ENCODE measurements around the gene DIAPH2. TPM values are rescaled to one million over a fixed set of nuclear protein-coding genes. Genes with fewer than 3 reads are reported as not detected.
"Not testable (repeated sequence)": the region's sequence is repeated elsewhere in the genome, so short reads cannot be mapped to it uniquely, and the experiment has no call there.

DIAPH2 gene
- polyA plus RNA-seq, 4 donors: 7.3 to 11.8 (median 9.4) TPM

- no peak for DNase-seq (ENCODE audit: low read depth in 4 of 4, low spot score in 3 of 4)
These were observed 122.7 kb downstream of the DIAPH2 start for GRCh38 chrX:96807318-96807717.

GRCh38 chrX:96820935-96821334, 136.3 kb downstream of the DIAPH2 start:
- no peak for DNase-seq (ENCODE audit: low read depth in 4 of 4, low spot score in 3 of 4)

DNA sequence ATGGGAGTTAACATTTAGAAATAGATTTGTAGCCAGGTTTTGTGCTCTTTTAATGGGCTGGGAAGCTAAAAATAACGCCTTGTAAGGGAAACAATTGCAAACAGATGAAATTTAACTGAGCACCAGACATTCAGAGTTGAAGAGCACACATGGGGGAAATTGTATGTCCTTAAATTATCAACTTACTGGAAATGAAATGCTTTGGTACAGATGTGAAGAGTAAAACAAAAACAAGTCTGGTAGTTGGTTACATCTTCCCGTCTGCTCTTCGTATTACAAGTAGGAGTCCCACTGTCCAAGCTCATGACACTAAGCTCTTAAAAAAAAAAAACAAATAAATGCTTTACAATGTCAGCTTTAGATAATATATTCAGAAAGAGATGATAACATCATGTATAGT, 139.5 kb downstream of the DIAPH2 start:
- DNase-seq (ENCODE audit: low read depth in 4 of 4, low spot score in 3 of 4): no peak

GRCh38 chrX:96833333-96833732, 148.7 kb downstream of the DIAPH2 start:
- DNase-seq (ENCODE audit: low read depth in 4 of 4, low spot score in 3 of 4): no peak

GRCh38 chrX:96834137-96834536, 149.5 kb downstream of the DIAPH2 start:
- DNase-seq (ENCODE audit: low read depth in 4 of 4, low spot score in 3 of 4): no peak

GRCh38 chrX:96835660-96836289, 151.1 kb downstream of the DIAPH2 start:
- no peak for DNase-seq (ENCODE audit: low read depth in 4 of 4, low spot score in 3 of 4)

GRCh38 chrX:96837808-96838207, 153.2 kb downstream of the DIAPH2 start:
- no peak for DNase-seq (ENCODE audit: low read depth in 4 of 4, low spot score in 3 of 4)

DNA sequence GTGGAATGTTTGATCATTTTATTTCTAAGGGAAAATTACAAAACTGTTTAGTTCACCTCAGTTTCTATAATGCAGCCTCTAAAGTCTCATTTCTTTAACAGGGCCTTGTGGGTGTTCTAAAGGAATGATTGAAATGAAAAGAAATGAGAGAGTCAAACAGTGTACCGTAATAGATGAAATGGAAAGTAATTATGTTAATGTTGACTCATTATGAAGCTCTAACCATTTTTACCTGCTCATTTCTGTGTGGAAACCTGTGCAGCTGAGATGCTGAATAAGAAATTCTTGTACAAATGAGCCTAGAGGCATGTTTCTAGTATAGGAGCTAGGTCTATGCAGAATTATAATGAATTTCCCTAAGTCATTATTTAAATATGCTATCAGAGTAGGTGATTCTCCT, 153.9 kb downstream of the DIAPH2 start:
- no peak for DNase-seq (ENCODE audit: low read depth in 4 of 4, low spot score in 3 of 4)

DNA sequence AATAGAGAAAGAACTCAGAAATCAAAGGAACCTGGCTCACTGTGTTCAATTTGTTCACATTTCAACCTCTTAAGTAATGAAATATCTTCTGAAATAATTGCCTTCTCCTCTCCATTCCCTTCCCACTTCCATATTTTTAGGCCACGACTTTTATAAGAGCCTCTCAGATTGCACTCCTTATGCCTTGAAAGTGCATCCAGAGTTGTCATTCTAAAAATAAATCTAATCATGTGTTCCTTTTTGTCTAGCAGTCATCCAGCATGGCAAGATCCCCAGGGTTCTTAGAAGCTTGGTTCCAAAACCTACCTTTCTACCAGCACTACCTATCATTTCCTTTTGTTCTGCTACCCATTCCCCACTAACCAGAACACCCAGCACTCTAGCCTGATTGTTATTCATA, 156.7 kb downstream of the DIAPH2 start:
- no peak for DNase-seq (ENCODE audit: low read depth in 4 of 4, low spot score in 3 of 4)

DNA sequence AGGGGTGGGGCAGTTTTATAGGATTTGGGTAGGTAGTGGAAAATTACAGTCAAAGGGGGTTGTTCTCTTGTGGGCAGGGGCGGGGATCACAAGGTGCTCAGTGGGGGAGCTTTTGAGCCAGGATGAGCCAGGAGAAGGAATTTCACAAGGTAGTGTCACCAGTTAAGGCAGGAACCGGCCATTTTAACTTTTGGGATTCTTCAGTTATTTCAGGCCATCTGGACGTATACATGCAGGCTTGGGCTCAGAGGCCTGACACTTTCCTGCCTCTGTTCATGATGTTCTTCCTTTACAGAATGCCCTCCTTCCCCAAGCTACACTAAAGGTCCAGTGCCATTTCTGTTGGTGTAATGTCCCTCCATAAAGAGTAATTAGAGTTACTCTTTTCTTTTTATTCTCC, 157.2 kb downstream of the DIAPH2 start:
- not testable (repeated sequence) for DNase-seq (ENCODE audit: low read depth in 4 of 4, low spot score in 3 of 4)

GRCh38 chrX:96843566-96843965, 158.9 kb downstream of the DIAPH2 start:
- peak in 2 of 4 donors; percentile 1 to 7 for DNase-seq (ENCODE audit: low read depth in 4 of 4, low spot score in 3 of 4)

GRCh38 chrX:96846841-96847240, 162.2 kb downstream of the DIAPH2 start:
- no peak for DNase-seq (ENCODE audit: low read depth in 4 of 4, low spot score in 3 of 4)

DNA sequence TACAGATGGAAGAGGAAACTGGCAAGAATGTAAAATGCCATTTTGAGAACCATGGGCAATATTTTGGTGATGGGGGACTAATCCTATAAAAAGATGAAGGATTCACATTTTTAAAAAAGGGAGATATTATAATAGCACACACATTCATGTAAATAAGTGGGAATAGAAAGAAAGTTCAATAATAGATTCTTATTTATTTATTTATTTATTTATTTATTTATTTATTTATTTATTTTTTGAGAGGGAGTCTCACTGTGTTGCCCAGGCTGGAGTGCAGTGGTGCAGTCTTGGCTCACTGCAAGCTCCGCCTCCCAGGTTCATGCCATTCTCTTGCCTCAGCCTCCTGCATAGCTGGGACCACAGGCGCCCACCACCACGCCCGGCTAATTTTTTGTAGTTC, 174.8 kb downstream of the DIAPH2 start:
- not testable (repeated sequence) for DNase-seq (ENCODE audit: low read depth in 4 of 4, low spot score in 3 of 4)

GRCh38 chrX:96861218-96861617, 176.6 kb downstream of the DIAPH2 start:
- DNase-seq (ENCODE audit: low read depth in 4 of 4, low spot score in 3 of 4): no peak

DNA sequence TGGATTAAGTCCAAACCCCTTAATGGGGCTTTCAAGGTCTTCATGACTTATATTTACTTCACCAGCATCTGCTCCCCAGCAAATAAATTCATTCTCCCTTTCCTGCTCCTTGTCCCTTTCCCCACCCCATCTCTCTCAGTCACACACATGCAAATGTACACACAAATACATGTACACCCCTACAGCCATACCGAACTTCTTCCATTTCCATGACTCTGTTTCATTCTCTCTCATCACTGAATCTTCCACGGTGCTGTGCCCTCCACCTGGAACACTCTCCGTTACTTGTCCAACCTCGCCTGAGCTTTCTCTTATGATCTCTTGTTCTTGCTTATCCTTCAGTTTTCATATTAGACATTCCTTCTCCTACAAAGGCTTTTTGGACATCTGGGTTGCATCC, 177.0 kb downstream of the DIAPH2 start:
- DNase-seq (ENCODE audit: low read depth in 4 of 4, low spot score in 3 of 4): no peak

DNA sequence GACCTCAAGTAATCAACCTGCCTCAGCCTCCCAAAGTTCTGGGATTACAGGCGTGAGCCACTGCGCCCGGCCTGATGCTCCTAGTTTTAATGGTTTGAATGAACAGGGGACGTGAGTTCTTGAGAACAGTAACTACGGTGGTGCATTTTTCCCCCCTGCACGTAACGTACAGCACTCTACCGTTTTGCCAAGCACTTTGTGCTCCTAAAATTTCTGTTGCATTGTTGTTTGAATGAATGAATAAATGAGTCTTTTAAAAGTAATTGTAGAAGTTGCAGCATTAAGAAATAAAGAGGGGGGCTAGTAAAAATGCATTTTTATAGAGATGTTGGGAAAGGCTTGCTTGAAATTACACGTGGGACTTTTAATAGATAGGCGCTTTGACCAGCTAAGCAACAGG, 199.0 kb downstream of the DIAPH2 start, which contains the start of gene RPA4:
Gene RPA4 (plus strand): TSS at position 301 of the 400 bp plus-strand sequence. CDS start 403 bp downstream, outside the sequence.
- no peak for DNase-seq (ENCODE audit: low read depth in 4 of 4, low spot score in 3 of 4)

- DNase-seq (ENCODE audit: low read depth in 4 of 4, low spot score in 3 of 4): no peak
These were observed 199.4 kb downstream of the DIAPH2 start for GRCh38 chrX:96884027-96884426.

DNA sequence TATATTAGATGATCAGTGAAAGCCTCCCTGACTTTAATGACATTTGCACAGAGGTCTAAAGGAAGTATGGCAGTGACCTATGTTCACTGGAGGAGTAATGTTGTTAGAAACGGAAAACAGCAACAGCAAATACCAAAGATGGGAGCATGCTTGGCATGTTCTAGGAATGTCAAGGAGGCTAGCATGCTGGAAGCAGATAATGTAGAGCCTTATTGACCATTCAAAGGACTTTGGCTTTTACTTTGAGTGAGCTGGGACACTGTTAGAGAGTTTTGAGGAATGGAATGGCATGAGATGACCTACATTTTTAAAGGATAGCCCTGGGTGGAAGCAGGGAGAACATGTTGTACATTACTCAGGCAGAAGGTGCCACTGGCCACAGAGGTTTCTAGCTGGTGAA, 205.1 kb downstream of the DIAPH2 start:
- DNase-seq (ENCODE audit: low read depth in 4 of 4, low spot score in 3 of 4): no peak

GRCh38 chrX:96906741-96907140, 222.1 kb downstream of the DIAPH2 start:
- DNase-seq (ENCODE audit: low read depth in 4 of 4, low spot score in 3 of 4): no peak

GRCh38 chrX:96907516-96908272, 223.1 kb downstream of the DIAPH2 start:
- DNase-seq (ENCODE audit: low read depth in 4 of 4, low spot score in 3 of 4): no peak

DNA sequence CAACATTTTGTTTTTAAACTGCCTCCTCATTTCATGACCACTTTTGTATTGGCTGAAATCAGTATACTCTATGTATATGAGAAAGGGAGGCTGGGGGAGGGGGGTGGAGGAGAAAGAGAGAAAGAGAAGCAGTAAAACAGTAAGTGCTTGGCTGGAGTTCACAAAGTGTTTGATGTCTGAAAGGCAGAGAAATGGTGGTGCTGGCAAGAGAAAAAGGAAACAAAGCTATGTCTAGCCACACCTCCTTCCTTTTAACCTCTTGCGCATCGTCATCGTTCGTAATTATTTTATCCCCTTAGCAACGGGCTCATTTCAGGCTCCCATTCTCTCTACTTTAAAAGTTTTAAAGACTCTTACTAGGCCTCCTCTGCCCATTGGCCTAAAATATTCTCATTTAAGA, 224.6 kb downstream of the DIAPH2 start:
- DNase-seq (ENCODE audit: low read depth in 4 of 4, low spot score in 3 of 4): no peak

DNA sequence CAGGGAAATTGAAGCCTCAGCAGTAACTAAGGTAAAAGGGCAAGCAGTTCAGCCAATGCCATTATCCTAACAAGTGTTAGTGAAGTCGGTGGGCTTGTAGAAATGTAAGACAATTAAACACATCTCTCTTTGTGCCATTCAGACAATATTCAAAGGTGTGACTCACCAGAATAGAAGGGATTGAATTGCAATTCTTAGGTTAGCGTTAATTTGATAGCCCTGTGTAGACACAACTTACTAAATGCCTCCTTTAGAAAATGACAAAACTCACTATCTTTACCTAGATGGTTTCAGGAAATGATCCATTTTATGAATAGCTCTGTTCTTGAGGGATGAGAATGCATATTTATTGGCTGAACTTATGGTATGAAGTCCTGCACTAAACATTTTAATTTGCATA, 234.2 kb downstream of the DIAPH2 start:
- DNase-seq (ENCODE audit: low read depth in 4 of 4, low spot score in 3 of 4): no peak

Measured in left renal pelvis (tissue), 4 donors.